NB4 (cell line): ENCODE results near the gene NANOS2.
A peak's percentile ranks its signal among the peaks of the same experiment; 100 is the strongest.

Experiments used
- DNase-seq: peaks from one replicate; pipeline ENCODE4 v3.0.0; 2010; ENCODE audit warnings: low read depth
- H3K4me3 ChIP-seq: one replicate; pipeline ENCODE4 v1.5.1; 2011; ENCODE audit warnings: mild to moderate bottlenecking, low read depth, low read length, moderate library complexity
- CTCF ChIP-seq: IDR thresholded peaks from one replicate; pipeline ENCODE4 v1.5.1; 2012; ENCODE audit warnings: low read depth, low read length
- MAX ChIP-seq: IDR thresholded peaks from 2 replicates; pipeline ENCODE4 v1.6.1; 2011; ENCODE audit warnings: low read depth, low read length
- MYC ChIP-seq: IDR thresholded peaks from 2 replicates; pipeline ENCODE4 v1.6.1; 2011; ENCODE audit warnings: low read depth, low read length
- POLR2A ChIP-seq: IDR thresholded peaks from 2 replicates; pipeline ENCODE4 v1.6.1; 2011; ENCODE audit warnings: mild to moderate bottlenecking; ENCODE audit not compliant: insufficient read length; ENCODE audit errors: extremely low read depth

NANOS2 gene

GRCh38 chr19:45864629-45865082 lies 49.9 kb downstream of the NANOS2 start:
- peak; percentile 19 for DNase-seq
- no peak overlapping the region for H3K4me3 ChIP-seq
- TF ChIP-seq MAX (no peak), CTCF (no peak), MYC (no peak), POLR2A (no peak)

- DNase-seq, result peak; percentile 85
- peak within 1 kb of the TSS; percentile 41 for H3K4me3 ChIP-seq
- TF ChIP-seq POLR2A, result no peak
- no peak for TF ChIP-seq MAX
- peak; percentile 80 for TF ChIP-seq CTCF
- TF ChIP-seq MYC, result no peak
Measured at GRCh38 chr19:45863840-45864628, 50.5 kb downstream of the NANOS2 start, which contains the start of gene FOXA3. TSS of gene FOXA3 (plus strand) at chr19:45864326. CDS start at chr19:45864457, 131 bp downstream.

GRCh38 chr19:45863335-45863839 lies 51.2 kb downstream of the NANOS2 start:
- H3K4me3 ChIP-seq, result peak overlapping the region; percentile 41
- TF ChIP-seq MYC (peak; percentile 88; the same call in 1 of the 2 replicates), MAX (no peak)
- no peak for DNase-seq
